ENCODE results near the gene FSCN2.

DNA sequence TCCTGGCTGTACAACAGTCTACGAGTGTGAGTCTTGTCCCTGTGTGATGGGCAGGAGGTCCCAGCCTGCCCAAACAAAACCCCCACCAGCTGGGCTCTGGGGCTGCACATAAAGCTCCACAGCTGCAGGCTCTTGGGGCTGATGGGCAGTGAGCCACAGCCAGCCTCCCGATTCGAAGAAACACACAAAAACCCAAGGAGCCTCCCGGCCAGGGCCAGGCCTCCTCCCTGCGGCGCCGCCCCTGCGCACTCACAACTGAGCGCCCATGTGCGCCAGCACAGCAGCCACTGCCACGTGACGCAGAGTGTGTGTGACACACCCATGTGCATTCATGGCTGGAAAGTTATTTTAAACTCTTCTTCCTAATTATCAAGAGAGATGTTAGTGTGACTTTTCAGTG lies 54.6 kb downstream of the FSCN2 start:
- TF ChIP-seq, protein P1, sequence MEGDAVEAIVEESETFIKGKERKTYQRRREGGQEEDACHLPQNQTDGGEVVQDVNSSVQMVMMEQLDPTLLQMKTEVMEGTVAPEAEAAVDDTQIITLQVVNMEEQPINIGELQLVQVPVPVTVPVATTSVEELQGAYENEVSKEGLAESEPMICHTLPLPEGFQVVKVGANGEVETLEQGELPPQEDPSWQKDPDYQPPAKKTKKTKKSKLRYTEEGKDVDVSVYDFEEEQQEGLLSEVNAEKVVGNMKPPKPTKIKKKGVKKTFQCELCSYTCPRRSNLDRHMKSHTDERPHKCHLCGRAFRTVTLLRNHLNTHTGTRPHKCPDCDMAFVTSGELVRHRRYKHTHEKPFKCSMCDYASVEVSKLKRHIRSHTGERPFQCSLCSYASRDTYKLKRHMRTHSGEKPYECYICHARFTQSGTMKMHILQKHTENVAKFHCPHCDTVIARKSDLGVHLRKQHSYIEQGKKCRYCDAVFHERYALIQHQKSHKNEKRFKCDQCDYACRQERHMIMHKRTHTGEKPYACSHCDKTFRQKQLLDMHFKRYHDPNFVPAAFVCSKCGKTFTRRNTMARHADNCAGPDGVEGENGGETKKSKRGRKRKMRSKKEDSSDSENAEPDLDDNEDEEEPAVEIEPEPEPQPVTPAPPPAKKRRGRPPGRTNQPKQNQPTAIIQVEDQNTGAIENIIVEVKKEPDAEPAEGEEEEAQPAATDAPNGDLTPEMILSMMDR (IDR thresholded peaks at IDR 0.05; ENCODE audit: insufficient read depth, low read depth, low read length): no peak
- no peak for TF ChIP-seq EZH2 (IDR thresholded peaks at IDR 0.05; ENCODE audit: insufficient read depth, low read length)

All from astrocyte (in vitro differentiated cells and primary cell).